Psoas muscle (tissue), 8 donors: ENCODE results near the gene IQCH. TPM values are rescaled to one million over a fixed set of nuclear protein-coding genes. Genes with fewer than 3 reads are reported as not detected.

Experiments
- ATAC-seq, 4 donors: fragments of 200-7000 bp; cut with Tn5 transposase; one replicate each; pipeline ENCODE4 v1.9.1; 2020; ENCODE audit warnings: moderate library complexity in 3 of 4, mild to moderate bottlenecking in 2 of 4
- DNase-seq, 2 donors: peaks; one replicate each; pipeline ENCODE4 v3.0.0-alpha.2; 2020
- H3K27ac ChIP-seq: fragments of 200-600 bp; one replicate; pipeline ENCODE4 v1.8.0; 2022
- H3K27me3 ChIP-seq, 3 donors: fragments of 200-600 bp in 1 of 3; one replicate each; pipeline versions ENCODE4 v1.6.1 to v1.8.0; 2013 to 2022; ENCODE audit warnings: low read length in 2 of 3, mild to moderate bottlenecking in 2 of 3, moderate library complexity in 1 of 3; ENCODE audit not compliant: insufficient read depth in 3 of 3
- H3K36me3 ChIP-seq, 2 donors: fragments of 200-600 bp in 1 of 2; one replicate each; pipeline versions ENCODE4 v1.6.1 to v1.8.0; 2013 to 2022; ENCODE audit warnings: low read depth in 1 of 2, mild to moderate bottlenecking in 1 of 2, moderate library complexity in 1 of 2; ENCODE audit not compliant: insufficient read depth in 1 of 2
- H3K4me1 ChIP-seq: fragments of 200-600 bp; one replicate; pipeline ENCODE4 v1.8.0; 2022
- H3K4me3 ChIP-seq: fragments of 200-600 bp; one replicate; pipeline ENCODE4 v1.8.0; 2022; ENCODE audit warnings: mild to moderate bottlenecking
- H3K9me3 ChIP-seq: fragments of 200-600 bp; one replicate; pipeline ENCODE4 v1.8.0; 2022
- CTCF ChIP-seq: fragments of 200-600 bp; IDR thresholded peaks from one replicate; pipeline ENCODE4 v1.8.0; 2022; ENCODE audit warnings: antibody characterized with exemption
- WGBS, 3 donors: extraction: QIAGEN DNeasy Blood & Tissue Kit; methylation state at CpG; one replicate each; pipeline versions ENCODE4 v1.1.6 to v1.1.7; 2013; 5-methylcytosine and 5-hydroxymethylcytosine counted together
- intact Hi-C, 2 donors: fragments of 100-400 bp; cut with DNase I; formaldehyde crosslinking; loops; one replicate each; pipeline versions ENCODE4 v1.11.0 to v1.14.2; 2022
- polyA plus RNA-seq, 3 donors: library from polyadenylated mRNA; stranded (reverse); fragments of 200-250 nt; gene quantifications; one replicate each; pipeline ENCODE4 v1.2.3, GENCODE V29; 2013
- total RNA-seq, 4 donors: library from RNA; stranded (reverse); fragmentation: NEBNext Ultra II Directional in 2 of 4; extraction: Animal tissue kit (Norgen Biotek cat#: 25700) in 2 of 4; gene quantifications; one replicate each; pipeline versions ENCODE4 v1.2.1 to v1.2.4, GENCODE V29; 2021 to 2023
- donor health status: healthy with polysubstance abuse.
- donor health status: DM: no; HTN: no; CAD: no; lungs with moderate emphysema.
- donor health status: Bipolar disorder and iron deficiency.
- donor health status: healthy.
- donor health status: DM: yes; HTN: yes; CAD: no.
- donor health status: DM: no; HTN: no; CAD: no.
- donor health status: DM: no; HTN: no; CAD: no.
- donor health status: DM: yes; HTN: yes; CAD: no.

Gene IQCH
- total and polyA plus RNA-seq, 7 donors = 0.27 to 1.0 (median 0.60) TPM

DNA sequence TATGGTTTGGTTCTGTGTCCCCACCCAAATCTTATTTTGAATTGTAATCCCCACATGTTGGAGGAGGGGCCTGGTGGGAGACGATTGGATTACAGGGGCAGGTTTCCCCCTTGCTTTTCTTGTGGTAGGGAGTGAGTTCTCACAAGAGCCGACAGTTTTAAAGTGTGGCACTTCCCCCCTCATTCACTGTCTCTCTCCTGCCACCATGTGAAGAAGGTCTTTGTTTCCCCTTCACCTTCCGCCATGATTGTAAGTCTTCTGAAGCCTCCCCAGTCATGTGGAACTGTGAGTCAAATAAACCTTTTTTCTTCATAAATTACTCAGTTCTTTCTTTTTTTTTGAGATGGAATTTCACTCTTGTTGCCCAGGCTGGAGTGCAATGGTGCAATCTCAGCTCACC lies 124.9 kb downstream of the IQCH start:
- 78 to 83% (median 82%) methylated on average over 3 of the region's 3 CpGs for WGBS, 3 donors
- ATAC-seq = no peak
- Histone ChIP-seq H3K4me3 (no peak overlapping the region), H3K9me3 (no peaks in the 10 kb centered on the region), H3K4me1 (no peaks in the 10 kb centered on the region), H3K27me3 (no peaks in the 10 kb centered on the region), H3K36me3 (no peaks in the 10 kb centered on the region), H3K27ac (no peak overlapping the region)
- no peak for DNase-seq
- no peak for TF ChIP-seq CTCF
- intact Hi-C loops = no loop called here

DNA sequence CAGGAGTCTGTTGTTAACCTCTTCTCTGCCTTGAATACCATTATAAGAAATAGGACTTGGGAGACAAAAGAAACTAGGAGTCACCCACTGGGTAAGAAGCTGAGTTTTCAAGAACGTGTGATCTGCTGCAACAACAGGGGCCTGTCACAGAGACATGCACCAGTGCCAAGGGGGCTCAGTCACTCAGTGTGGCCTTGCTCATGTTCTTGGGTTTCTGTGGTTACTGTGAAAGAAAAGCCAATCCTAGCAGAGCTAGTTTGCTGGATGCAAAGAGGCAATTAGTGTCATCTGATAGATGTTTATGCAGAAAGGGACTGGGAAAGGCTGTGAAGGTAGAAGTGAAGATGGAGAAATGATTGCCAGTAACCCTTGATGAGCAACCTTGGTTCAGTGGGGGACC lies 126.3 kb downstream of the IQCH start:
- intact Hi-C loops = no loop called here
- DNase-seq (no peak), ATAC-seq (no peak)
- 70 to 77% (median 73%) methylated on average over 1 of the region's 1 CpG for WGBS, 3 donors
- Histone ChIP-seq H3K27me3 (no peaks in the 10 kb centered on the region), H3K27ac (no peak overlapping the region), H3K9me3 (no peaks in the 10 kb centered on the region), H3K4me3 (no peak overlapping the region), H3K4me1 (no peaks in the 10 kb centered on the region), H3K36me3 (no peaks in the 10 kb centered on the region)
- TF ChIP-seq CTCF = no peak

DNA sequence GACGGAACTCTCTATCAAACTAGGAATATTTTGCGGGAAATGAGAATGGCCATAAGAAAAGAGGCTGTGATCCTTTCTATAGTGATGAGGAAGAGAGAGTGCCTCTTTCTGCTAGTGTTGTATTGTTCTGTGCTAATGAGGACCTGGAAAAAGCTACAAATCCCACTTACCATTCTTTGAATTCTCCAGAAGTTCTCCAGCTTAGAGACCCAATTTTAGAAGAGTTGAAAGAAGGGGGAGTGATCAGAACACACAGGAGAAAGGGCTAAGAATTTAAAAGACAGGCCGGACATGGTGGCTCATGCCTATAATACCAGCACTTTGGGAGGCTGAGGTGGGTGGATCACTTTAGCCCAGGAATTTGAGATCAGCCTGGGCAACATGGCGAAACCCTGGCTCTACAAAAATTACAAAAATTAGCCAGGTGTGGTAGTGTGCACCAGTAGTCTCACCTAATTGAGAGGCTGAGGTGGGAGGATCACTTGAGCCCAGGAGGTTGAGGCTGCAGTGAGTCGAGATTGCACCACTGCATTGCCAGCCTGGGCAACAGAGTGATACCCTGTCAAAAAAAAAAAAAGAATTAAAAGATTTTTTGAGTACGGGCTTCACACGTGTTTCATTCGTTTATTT lies 126.9 kb downstream of the IQCH start:
- H3K36me3 ChIP-seq = no peaks in the 10 kb centered on the region
- no peak overlapping the region for H3K27ac ChIP-seq
- 90 to 93% (median 92%) methylated on average over 8 of the region's 8 CpGs for WGBS, 3 donors
- intact Hi-C loops = no loop called here
- H3K9me3 ChIP-seq = no peaks in the 10 kb centered on the region
- H3K27me3 ChIP-seq = no peaks in the 10 kb centered on the region
- ATAC-seq (no peak), DNase-seq (no peak)
- H3K4me1 ChIP-seq = no peaks in the 10 kb centered on the region
- TF ChIP-seq CTCF = no peak
- no peak overlapping the region for H3K4me3 ChIP-seq

DNA sequence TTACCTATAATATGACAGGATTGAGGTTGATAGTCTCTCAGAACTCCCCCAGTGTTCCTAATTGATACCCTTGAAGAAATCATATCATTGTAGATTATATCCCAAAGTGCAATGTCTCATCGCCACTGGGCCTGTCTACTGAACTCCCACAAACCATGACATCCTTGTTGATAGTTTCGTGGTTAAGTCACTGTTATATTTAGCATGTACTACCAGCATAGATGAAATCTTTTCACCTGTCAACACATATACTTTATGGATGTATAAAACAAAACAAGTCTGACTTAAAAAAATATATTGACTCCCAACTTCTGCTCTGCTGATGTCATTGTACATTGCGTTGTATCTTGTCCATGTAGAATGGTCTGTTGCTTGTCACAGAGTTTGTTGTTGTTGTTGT lies 128.1 kb downstream of the IQCH start:
- WGBS, 3 donors = 89 to 91% (median 89%) methylated on average over 3 of the region's 3 CpGs

More for the DNA sequence above, 128.1 kb downstream of the IQCH start:
- Histone ChIP-seq H3K4me1 (no peaks in the 10 kb centered on the region), H3K4me3 (no peak overlapping the region), H3K9me3 (no peaks in the 10 kb centered on the region), H3K27ac (no peak overlapping the region), H3K36me3 (no peaks in the 10 kb centered on the region), H3K27me3 (no peaks in the 10 kb centered on the region)
- no peak for ATAC-seq
- intact Hi-C loops = no loop called here
- no peak for TF ChIP-seq CTCF
- no peak for DNase-seq
